Stimulated activated CD4-positive, alpha-beta T cell treated with anti-CD3 and anti-CD28 coated beads, Interleukin-12 subunit alpha, Interleukin-12 subunit beta, amount 100 ng/mL, for 4 hours (primary cell): ENCODE measurements around the gene COMP.

ENCODE experiments used
- DNase-seq: peaks from one replicate; pipeline ENCODE4 v3.0.0-alpha.2; 2020

The COMP gene

DNA sequence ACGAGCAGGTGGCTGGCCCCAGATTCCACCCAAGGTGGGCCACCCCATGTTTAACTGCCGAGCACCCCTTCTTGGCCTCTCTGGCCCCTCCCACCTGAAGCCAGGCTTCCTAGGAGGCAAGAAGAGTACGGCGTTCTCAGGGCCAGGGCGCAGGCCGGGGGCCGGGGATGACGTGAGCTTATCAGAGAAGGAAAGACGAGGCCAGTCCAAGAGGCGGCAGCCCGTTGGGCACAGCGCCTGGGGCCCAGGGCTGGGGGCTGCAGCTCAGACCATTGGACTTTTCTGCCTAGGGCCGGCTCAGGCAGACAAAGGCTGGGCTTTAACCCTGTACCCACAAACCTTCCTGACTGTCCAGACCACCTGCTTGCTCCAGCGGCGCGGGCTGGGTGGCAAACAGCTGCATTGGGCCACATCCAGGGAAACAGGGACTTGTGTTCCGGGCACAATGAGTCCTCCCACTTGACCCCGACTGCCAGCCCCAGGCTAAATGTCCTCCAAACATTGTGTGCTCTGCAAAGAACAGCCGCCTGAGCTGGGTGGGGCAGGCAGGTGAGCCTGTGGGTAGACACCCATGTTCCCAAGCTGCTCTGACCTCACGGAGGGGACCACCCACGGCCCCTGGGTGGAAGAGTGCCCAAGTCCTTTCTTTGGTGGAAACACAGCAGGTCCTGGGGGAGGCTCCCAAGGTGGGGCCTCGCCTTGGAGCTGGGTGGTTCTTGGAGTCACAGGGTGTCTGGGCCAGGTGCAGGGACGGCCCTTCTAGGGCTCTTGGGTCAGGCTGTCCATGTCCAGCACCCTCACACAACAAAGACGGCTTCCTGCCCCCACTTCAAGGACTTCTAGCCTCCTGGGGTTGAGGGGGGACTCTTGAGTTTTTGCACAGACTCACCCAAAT, 21.9 kb downstream of the COMP start:
- DNase-seq: no peak

DNA sequence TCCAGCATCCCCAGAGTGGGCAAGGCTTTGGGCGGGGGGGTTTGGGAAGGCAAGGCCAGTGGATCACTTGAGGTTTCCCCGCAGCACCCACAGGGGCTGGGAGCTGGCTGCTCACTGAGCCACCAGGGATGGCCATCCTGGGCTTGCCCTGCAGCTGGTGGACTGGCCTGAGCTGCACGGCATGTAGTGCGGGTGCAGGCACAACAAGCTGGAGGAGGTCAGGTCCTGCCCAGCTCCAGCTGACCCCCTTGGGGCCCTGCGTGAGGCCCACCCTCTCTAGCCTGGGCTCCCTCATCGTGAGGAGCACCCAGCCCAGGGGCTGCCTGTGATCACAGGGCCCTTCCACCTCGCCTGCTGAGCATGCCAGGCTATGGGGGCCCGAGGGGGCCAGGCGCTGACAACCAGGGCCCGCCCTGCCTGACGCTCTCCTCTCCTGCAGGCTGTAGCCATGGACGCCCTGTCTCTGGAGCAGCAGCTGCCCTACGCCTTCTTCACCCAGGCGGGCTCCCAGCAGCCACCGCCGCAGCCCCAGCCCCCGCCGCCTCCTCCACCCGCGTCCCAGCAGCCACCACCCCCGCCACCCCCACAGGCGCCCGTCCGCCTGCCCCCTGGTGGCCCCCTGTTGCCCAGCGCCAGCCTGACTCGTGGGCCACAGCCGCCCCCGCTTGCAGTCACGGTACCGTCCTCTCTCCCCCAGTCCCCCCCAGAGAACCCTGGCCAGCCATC, 22.9 kb downstream of the COMP start:
- no peak for DNase-seq

DNA sequence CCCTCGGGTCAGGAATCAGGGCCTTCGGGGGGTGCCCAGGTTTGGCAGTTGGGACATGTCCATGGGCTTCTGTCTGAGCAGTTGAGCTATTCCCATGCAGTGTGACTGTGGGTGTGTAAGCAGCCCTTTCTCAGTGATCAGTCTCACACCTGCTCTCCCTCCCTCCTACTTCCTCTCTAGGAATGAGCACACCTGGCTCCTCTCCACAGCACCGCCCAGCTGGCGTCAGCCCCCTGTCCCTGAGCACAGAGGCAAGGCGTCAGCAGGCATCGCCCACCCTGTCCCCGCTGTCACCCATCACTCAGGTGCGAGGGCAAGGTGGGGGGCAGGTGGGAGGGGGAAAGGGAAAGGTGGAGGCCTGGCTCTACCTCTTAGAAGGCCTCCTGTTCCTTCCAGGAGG, 25.9 kb downstream of the COMP start:
- no peak for DNase-seq

DNA sequence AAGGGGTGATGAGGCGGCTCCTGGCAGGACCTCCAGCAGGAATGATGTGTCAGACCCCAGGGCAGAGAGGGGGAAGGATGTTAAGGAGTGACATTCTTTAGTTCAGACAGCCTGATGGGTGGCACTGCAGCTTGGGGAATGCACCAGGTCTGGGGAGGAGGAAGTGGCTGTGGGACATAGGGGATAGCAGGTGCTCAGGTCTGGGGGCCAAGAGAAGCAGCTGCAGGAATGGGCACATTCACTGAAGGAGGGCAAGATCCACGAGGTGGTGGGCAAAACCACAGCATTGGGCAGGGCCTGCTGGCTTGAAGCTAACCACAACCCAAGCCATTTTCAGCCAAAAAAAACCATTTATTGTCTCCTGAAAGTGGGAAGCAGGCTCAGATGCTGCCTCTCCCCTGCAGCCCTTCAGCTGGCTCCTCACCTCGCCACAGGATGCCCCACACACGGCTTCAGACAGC, 26.5 kb downstream of the COMP start:
- no peak for DNase-seq

DNA sequence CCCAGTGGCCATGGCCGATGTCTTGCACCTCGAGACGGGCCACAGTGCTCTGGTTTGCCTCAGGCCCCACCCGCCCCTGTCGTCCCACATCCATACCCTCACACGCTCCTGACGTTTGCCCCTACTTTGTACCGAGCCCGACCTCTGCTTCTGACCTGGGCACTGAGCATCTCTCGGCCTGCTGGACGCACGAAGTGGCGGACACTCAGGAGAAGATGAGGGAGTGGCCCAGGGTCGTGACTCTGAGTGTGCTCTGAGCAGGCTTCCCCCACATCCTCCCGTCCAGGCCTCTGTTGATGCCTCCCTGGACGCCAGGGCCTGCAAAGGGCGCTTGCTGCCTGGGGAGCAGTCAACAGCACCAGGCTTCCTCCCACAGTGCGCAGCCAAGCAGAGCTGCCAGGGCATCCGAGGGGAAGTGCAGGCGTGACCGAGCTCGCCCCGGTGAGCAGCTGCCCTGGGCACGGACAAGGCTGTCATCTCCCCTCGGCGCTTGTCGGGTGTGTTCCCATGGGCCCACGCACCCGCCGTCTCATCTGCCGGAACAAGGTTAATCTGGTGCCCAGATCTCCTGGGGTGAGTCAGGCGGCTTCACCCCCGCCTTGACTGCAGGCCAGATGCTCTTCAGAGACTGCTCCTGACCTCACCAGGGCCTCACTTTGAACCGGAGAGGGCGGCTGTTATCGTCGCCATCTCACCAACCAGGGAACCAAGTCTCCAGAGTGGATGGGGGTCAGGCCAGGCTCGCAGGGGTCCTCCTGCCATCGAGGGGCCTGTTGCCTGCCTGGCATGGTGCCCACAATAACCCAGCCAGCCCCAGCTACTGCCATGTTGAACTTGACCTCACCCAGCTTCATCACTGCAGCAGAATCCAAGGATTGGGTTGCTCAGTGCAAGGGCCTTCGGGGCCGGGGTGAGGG, 27.2 kb downstream of the COMP start:
- no peak for DNase-seq

DNA sequence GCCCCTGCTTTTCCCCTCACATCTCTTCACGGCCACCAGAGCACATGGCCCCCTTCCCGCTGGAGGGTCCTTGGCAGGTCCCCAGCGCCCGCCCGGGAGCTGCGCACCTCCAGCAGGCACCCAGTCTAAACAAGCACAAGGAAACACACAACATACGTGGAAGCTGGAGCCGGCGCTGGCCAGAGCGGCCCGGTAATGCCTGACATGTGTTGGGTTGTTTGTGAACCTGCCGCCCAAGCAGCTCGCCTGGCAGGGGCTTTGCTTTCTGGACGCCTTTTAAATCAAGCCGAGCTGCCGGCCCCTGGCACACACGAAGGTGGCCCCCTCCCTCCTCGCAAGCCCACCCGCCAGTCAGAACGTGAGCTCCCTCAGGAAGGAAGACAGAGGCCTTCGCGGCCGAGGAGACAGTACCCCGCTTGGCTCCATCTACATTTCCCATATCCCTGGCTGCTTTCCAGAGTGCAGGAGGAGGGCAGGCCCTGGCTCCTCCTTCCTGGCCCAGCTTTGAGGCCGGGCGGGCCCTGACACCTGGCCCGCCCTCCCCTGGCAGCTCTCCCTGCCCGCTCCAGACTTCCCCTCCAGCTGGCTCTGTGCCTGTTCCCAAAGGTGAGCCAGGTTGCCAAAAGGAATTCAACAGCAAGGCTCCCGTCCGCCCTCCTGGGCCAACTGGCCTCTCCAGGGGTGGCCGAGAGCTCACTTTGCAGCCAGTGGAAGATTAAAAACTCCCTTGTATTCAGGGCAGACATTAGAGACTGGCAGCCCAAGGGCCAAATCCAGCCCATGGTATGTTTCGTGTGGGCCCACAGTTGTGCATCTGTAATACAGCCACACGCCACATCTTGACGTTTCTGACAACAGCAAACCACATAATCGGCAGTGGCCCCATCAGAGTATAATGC, 28.7 kb downstream of the COMP start:
- no peak for DNase-seq

DNA sequence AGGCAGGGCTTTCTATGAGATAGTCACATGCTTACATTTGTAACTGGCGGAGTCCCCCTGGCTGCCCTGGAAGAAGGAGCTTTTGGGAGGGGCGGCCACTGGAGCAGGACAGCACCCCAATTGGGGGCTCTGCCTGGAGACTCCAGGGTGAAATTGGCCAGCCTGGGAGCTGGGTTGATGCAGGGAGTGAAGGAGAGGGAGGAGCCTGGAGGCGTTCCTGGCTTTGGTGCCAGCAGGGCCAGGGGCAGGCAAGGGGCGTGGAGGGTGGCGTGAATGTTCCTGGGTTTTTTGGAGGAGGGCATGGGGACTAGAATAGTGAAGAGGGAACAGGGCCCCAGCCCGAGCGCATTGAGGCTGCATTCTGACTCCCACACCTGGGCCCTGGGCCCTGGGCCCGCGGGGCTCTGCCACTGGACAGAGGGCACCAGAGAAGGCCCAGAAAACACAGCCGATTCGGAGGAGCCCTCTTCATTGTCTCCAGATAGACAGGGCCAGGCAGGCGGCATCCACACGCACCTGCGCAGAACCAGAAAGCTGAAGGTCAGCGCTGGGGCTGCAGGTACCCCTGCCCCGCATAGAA, 29.5 kb downstream of the COMP start:
- DNase-seq: no peak

DNA sequence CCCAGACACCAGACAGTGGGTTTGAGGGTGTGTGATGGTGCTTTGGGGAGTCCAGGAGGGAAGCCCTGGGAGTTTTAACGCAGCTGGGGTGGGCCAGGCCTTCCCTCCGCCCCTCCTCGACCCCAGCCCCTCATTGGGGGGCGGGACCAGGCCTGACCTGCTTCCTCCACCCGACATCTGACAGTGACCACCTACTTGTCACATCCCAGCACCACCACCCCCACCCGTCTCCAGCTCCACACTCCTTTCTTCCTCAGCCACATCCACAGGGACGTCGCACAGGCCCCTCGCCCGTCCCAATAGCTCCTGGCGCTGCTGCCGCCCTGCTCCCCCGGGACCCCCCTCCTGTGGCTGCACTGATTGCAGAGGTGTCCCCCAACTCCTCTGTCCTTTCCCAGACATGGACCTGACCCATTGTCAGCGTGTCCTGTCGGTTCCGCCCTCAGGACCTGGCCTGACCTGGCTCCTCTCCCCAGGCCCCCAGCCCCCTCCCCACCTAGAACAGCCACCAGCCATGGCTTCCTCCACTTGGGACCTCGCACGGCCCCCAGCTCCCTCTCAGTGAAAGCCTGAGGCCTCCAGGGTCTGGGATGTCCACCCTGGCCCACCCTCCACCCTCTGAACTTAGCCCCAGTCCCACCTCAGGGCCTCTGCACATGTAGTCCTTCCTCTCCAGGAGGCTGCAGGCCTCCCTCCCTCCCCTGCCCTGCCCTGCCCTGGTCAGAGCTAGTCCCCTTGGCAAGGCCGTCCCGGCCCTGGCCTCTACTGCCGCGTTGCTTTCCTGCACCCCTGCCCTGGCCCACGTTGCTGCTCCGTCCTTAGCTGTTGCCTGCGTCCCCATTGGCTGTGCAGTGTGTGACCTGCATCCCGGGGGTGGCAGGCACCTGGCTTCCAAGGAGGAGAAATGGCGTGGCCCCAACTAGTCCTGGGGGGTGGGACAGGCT, 30.4 kb downstream of the COMP start:
- DNase-seq: no peak

DNA sequence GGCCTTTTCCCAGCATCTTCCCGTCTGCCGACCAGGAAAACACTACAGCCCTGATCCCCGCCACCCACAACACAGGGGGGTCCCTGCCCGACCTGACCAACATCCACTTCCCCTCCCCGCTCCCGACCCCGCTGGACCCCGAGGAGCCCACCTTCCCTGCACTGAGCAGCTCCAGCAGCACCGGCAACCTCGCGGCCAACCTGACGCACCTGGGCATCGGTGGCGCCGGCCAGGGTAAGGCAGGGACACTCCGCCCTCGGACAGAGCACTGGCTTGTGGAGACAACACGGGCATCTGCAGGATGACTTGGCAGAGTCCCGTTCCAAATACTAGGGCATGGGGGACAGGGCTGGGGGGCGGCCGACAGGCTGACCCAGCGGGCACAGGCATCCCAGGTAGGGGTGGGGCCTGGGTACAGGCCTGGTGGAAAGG, 31.1 kb downstream of the COMP start:
- DNase-seq: no peak

DNA sequence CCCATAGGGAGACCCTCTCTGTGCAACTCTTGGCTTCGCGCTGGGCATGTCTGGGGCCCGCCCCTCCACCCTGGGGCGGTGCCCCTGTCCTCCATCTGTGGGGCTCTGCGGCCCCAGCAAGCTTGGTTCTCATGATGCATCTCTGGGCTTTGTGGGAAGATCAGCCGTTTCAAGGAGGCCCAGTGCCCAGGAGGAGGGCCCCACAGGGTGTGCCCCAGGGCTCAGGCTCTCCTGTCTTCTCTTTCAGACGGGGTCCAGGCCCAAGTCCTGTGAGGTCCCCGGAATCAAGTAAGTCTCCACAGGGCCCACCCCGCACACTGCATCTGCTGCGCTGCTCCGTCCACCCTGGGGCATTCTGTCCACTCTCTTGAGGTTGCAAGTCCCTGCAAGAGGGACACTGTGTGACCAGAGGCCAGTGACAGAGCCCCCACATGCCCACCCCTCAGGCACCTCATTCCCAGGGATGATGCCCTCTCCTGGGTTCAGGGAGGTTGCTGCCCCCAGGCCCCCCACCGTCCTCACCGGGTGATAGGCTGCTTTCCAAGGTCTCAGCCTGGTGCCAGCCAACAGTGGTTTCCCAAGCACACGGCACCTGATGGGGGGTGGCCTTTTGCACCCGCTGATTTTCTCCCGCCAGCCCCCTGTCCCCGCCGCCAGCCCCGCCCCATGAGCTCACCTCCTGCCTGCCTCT, 31.7 kb downstream of the COMP start:
- DNase-seq: no peak

DNA sequence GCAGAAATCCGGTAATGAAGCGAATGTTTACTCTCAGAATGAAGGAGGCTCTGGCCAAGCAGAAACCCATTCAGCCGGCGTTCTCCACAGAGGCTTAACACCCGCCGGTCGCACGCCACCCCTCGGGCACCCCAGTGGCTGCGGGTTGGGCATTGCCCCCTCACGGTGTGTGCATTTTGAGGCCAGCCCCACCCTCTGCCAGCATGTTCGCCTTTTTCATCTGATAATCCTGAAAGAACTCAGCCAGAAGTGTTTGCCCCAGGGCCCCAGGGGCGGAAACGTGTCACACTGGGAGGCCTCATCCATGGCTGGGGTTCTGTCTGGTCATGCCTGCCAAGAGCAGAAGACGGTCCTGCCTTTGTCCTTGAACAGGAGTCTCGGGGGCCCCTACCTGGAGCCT, 34.2 kb downstream of the COMP start:
- DNase-seq: no peak

DNA sequence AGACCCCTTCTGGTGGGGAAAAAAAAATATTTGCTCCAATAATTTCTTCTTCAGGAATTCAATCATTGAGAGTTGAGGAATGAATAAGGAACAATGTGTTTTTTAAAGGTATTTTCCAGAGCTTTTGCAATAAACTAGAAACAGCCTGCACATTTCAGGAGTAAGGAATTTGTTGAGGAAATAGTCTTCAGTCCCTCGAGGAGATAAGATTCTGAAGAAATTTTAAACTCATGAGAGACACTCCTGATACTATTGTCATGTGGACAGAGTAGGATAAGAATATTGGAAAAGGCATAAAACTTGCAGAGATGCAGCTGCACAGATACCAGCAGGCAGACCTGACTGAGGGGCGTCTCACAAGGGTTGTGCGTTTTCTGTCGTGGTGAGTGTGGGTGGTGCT, 36.6 kb downstream of the COMP start:
- no peak for DNase-seq

DNA sequence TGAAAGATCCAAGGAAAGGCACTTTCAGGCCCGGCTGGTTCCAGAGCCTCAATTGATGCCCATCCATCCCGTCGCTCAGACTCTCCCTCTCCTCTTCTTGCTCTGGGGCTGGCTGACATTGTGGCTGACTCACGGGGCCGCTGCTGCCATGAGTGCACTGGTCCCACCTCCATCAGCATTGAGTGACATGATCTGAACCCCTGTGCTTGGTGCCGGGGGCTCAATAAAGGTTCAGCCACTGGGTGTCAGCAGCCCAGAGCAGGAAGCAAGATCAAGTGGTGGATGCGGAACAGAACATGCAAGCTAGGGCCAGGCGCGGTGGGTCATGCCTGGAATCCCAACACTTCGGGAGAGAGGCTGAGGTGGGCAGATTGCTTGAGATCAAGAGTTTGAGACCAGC, 39.5 kb downstream of the COMP start:
- DNase-seq: no peak

DNA sequence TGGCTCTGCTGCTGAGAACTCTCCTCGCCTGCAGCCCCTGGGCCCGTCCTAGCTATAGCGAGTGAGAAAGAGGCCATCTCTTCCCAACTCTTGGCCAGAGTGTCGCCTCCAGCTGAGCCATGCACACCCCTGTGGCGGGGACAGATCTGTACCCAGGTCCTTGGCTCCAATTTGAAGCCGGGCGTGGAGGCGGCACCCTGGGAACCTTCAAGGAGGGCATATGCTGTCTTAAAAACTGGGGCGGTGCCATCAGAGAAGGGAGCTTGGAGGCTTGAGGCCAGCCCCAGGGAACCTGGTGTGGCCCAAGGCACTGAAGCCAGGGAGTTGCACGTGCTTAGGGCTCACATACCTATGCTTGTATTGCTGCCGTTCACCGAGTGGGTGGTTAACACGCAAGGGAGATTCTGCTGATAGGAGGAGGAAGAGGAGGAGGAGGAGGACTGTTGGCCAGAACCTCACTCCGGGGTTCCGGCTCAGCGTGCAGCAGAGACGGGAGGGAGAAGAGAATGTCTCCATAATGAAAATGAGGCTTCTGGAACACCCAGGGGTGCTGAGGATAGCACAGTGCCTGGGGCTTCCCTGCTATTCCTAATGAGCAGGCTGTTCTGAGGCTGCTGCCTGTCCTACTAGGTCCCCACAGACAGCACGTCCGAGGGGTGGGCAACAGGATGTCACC, 40.7 kb downstream of the COMP start:
- DNase-seq: no peak

DNA sequence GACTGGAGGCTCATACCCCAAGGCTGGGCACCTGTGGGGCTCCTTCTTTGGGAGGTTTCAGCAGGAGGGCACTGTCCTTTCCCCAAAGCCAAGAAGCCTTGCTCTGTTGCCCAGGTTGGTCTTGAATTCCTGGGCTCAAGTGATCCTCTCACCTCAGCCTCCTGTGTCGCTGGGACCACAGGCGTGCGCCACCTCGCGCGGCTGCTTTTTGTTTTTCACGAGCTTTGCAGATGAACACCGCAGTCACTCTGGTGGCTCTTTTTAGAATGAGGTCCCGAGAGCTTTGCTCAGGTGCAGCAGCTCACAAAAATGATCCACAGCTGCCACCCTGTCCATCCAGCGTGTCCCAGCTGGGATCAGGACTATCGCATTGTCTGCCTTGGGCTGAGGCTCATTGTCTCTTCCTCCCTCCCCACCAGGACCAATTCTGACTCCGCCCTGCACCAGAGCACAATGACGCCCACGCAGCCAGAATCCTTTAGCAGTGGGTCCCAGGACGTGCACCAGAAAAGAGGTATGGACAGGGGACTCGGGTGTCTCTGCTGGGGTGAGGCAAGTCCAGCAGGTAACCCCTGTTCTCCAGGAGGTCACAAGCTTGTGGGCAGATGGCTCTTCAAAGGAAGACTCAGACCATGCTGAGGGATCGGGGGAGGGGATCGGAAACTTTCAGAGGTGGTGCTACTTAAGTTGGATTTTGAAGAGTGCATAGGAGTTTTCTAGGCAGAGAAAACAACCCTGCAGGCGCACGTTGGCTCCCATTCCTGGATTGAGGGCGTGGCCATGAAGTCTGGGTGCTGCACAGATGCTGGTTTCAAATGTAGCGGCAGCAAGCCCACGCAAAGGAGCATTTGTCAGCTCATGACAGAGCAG, 41.5 kb downstream of the COMP start:
- no peak for DNase-seq

DNA sequence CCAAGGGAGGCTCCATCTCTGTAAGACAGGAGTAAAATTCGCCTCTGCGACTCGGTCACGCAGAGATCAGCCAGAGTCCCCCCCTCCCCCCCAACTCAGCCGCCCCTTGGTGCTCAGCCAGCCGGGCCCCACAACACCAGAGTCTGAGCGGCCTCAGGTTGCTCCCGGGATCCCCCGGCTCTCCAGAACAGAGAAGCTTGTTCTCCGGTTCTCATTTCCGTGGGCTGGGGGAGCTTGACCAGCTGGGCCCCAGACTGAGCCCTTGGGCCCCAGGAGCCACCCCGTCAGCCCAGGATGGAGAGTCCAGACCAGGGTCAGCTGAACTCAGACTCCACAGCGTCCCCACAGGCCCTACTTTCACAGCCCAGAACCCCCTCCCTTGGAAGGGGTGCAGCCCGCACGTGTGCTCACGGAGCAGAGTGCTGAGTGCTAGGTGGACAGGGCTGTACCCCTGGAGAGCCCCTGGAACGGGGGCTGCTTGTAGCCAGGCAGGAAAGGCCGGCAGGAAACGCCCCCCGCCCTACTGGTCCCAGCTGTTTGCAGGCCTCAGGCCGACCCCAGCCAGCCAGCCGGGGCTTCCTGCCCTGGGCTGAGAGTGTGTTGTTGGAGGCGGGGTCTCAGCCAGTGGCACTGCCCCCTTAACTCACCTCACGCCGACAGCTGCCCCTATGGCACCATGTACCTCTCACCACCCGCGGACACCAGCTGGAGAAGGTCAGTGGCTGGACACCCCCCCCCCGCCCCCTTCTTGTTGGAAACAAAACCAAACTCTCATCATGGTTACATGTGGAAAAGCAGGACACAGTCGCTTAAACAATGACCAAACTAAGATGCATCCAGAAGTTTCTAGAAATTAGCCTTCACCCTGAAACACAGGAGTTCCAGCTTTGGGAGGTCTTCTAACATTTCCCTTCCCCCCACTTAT, 44.4 kb downstream of the COMP start:
- no peak for DNase-seq

DNA sequence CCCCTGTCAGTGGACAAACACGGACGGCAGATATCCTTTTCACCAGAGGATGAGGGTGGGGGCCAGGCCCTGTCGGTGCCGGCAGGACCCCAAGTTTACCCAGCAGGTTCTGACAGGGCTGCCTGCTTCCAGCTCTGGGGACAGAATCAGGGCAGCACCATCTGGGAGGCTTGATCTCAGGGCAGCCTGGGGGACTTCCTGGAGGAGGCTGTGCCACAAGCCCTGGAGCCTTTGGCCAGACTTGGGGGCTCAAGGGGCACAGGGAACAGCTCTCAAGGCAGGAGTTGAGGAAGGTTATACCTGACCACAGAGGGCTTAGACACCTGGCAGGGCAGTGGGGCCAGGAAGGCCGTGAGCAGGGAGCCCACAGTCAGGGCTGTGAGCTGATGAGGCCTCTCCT, 45.2 kb downstream of the COMP start:
- no peak for DNase-seq
